HG02852 (cell line): Measurements from ENCODE around the gene MCOLN3.
"Not testable (repeated sequence)": the region's sequence is repeated elsewhere in the genome, so short reads cannot be mapped to it uniquely, and the experiment has no call there.

Experiments used
- ATAC-seq: cut with Tn5 transposase; IDR thresholded peaks from one replicate; pipeline ENCODE4 v1.9.1; 2021; ENCODE audit warnings: mild to moderate bottlenecking, moderate library complexity; ENCODE audit not compliant: unreplicated experiment

The MCOLN3 gene

DNA sequence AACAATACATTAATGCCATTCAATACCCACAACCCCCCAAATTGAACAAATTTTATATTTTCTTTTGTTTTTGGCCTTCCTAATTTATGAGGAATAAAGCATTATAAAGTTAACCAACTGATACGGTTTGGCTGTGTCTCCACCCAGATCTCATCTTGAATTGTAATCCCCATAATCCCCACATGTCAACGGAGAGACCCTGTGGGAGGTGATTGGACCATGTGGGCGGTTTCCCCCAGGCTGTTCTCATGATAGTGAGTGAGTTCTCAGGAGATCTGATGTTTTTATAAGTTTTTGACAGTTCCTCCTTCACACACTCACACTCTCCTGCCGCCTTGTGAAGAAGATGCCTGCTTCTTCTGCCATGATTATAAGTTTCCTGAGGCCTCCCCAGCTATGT is 6.4 kb upstream of the MCOLN3 start:
- ATAC-seq, result no peak

DNA sequence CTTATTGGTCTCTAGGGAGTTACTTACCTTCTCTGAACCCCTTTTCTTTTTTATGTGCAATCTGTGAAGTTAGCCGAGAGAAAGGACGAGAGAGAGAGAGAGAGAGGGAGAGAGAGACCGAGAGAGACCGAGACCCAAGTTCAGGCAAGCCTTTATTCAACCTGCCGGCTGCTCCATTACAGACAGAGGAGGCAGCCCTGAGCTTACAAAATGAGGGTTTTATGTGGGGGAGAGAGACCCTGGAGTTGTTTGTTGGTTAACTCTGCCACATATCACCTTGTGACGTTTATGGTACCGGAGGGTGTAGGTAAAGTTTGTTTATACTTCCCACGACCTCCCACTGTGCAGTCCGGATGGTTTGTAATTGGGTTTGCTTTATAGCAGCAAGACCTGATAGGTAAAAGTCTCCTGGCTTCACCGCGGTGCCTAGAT is 1.5 kb upstream of the MCOLN3 start:
- no peak for ATAC-seq

DNA sequence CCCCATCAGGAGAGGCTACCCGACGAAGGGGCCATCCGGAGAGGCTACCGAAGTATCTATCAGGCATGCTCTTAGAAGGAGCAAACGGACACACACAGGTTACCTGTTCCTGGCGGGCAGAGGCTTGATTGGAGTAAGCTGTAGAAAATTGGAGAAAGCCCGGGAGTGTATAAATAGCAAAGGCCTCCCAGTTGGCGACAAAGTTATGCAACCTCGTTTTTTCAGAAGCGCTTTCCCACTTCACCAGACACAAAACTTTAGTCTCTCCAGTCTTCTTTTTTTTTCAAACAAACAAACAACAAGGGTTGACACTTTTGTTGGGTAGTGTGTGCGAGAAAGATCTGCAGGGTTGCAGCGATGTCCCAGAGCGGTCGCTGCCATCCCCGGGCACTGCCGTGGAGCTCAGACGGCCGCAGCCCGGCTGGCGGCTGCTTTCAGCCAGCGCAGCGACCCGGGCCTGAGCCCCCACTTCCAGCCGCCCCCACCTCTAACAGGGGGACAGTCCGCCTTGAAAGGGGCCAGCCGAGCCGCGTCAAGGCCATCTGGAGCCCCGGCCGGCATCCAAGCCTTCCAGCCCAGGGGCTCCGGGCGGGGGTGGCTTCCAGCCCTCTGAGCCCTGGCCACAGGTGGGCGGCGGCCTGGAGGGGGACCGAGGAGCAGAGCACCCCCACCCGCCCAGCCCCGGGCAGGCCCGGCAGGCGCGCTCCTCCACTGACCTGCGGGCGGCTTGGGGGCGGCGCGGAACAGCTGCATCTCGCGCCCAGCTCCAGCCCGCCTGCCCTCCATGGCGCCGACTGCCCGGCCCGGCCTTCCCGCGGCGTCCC is 616 bp downstream of the MCOLN3 start:
- ATAC-seq, result peak; percentile 59

DNA sequence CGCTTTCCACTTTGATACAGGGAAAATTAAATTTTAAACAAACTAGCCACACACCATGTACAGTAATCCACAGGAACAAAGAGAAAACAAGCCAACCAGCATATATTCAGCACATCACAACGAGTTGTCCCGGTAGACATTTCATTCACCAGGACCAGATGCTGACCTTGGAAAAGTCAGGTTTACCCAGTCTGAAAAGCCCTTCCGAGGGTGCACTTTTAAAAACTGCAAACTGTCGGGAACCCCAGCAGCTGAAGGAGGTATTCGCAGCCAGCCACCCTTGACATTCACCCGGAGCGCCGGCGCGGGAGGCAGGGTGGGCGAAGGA is 1.2 kb downstream of the MCOLN3 start:
- no peak for ATAC-seq

DNA sequence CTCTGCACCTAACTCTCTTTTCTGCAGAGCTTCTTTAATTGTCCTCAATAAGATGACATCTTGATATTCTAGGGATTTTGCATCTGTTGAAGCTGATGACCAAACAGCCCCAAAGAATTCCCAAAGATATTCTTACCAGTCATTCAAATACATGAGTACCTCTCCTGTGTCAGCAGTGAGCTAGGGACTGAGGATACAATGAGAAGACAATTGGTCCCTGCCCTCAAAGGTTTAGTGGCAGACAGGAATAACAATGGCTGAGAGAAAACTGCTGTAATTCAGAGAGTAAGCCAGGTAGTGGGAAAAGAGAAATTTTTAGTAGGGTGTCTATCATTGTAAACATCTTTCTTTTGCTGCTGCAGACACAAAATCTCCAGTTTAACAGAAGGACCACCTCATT is 5.9 kb downstream of the MCOLN3 start:
- ATAC-seq, result no peak

DNA sequence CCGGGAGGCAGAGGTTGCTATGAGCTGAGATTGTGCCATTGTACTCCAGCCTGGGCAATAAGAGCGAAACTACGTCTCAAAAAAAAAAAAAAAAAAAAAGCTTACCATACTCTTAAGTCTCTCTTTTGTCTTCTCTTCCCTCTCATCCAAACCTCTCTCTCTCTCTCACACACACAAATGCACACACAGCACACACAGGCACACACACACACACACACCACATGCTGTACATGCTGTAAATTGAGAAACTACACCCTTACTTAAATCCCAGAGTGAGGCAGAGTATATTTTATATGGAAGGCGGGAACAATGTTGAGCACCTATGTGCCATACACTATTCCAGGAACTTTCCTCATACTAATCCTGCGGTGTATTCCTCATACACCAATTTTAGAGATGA is 6.5 kb downstream of the MCOLN3 start:
- no peak for ATAC-seq

DNA sequence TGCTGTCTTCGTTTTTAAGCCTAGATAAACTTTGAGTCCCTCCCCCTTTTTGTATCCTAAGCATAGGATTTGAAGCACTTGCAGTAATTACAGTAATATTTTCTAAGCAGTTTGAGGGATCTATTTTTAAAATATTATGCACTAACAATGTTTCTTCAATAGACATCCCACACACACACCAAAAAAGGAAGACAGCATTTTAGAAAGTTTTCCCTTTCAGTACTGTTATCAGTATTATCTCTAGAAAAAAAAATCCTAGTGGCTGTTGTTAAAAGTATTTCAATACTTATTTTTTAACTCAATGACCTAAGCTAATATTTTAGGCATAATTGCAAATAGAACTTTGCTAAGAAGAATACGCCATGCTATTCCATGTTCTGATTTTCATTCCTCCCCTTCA is 15.1 kb downstream of the MCOLN3 start:
- ATAC-seq, result no peak

DNA sequence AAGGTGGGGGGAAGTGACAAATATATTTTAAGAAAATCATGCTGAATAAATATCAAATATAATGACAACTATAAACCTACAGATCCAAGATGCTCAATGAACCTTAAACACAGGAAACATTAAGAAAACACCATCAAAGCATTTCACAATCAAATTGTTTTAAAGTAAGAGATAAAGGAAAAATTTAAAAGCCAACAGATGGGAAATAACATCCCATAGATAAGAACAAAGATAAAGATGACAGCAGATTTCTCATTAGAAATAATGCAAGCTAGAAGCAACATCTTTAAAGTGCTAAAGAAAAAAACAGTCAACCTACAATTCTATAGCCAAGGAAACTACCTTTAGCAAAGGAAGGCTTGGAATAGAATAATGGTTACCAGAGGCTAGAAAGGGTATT is 17.8 kb downstream of the MCOLN3 start:
- ATAC-seq, result no peak

DNA sequence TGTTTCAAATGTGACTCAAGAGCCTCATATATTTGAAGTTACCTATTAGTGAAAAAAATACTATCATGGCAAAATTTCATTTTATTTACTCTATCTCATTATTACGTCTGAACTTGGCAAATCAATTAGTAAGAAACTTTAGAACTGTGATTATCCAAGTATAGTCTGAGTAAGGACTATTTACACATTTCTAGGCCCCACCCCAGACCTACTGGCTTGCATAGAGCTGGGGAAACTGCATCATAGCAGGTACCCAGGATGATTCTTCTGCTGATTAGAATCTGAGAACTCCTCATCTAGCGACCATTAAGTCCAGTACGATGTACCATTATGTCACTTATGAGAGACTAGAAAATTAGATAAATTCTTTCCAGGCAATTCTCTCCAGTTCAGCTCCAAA is 20.1 kb downstream of the MCOLN3 start:
- no peak for ATAC-seq

DNA sequence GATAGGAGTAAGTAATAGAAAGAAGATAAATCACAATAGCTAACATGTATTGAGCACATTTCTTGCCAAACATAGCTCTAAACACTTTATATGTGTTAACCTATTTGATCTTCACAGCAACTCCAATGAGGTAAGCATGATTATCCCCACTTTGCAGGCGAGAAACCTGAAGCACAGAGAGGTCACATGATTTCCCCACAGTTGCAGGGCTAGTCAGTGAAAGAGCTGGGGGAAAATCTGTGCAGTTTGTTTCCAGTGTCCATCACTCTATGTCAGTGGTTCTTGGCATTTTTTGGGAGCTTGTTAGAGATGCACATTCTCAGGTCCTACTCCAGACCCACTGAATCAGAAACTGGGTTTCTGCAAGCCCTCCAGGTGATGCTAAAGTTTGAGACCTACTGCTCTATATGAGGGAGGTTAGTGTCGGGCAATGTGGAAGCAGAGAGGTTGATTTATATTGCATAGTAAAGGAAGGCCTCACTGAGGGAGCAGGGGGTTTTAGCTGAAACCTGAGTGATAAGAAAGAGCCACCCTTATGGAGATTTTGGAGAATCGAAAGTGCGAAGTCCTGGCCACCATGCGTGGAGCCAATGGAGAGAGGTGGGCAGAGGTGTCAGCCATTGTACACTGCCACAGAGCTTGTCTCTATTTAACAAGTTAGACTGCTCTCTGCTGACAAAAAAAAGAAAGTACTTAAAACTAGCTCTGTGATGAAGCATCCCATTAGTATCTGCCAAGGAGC is 20.9 kb downstream of the MCOLN3 start:
- ATAC-seq, result peak; percentile 83

DNA sequence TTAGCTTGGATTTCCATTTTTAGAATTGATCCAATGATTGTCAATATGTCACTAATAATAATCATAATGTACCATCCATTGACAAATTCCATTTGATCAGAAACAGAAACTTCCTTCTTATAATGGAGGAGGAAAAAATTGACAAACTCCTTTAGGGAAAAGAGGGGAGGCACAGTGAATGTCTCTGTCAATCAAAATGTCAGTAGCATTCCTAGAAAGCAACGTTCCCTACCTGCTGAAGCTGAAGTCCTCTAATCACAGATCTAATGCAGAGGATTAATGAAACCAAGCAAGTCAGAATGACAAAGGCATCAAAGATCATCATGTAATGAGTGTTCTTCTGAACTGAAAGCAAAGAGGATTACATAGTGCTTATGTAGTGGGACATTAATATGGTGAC is 22.4 kb downstream of the MCOLN3 start:
- ATAC-seq, result no peak

DNA sequence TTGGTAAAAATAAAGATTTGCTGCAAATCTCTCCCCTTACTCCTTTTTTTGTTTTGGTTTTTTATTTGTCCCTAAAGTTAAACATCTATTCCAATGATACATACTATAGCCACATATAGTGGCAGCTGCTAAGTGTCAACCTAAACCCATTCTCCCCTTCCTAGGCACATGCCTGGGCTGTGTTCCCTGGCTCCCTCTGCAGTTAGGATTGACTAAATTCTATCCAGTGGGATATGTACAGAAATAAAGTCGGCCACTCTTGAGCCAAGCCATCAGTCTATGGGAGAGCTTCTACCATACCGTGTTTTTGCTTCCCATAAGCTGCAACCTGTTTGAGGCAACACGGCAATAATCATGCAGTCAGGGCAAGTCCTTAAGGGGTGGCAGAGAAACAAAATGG is 23.6 kb downstream of the MCOLN3 start:
- no peak for ATAC-seq

DNA sequence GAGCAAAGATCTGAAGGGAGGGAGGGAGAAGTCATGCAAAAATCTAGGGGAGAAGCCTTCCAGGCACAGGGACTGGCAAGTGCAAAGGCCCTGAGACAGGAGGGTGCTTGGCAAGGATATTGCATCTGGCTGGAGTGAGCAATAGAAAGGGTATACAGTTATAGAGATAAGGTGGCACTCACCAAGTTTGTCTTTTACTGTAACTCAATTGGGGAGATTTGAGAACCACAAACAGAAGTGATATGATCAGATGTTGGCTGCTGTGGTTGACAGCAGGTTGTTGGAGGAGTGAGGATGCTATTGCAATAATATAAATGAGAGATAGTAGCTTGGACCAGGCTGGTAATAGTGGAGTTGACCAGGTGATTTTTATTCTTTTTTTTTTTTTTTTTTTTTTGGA is 25.6 kb downstream of the MCOLN3 start:
- ATAC-seq, result no peak

DNA sequence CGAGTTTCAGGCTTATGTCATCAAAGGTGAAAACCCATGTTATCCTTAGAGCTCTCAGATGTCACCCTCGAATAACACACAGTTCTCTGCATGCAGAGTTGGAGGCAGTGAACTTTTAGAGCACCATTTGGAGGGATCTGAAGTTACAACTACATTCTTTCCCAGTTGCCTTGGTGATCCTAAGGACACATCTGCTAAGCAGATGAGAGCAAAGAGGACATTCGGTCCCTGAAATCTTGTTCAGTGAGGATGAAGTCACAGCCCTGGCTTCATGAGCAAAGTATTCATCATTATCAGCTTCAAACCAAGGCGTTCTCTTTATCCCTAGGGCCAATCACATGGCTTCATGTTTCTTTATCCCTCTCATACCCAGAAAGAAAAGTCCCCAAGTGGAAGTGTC is 28.3 kb downstream of the MCOLN3 start:
- no peak for ATAC-seq

DNA sequence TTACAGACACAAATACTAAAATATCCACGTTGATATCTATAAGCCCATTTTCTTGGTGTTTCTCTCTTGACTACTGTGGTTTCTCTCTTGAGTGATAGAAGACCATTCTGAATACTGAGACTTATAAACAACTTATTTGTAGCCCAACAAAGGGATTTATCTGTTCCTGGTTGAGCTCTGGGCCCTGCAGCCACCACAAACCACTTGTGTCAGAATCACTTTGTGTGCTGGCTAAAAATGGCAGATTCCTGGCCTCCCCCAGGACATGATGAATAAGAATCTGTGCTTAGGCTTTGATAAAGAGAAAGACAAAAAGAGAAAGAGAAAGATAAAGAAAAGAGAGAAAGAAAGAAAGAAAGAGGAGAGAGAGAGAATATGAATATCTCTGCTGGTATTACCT is 32.5 kb downstream of the MCOLN3 start:
- ATAC-seq, result no peak

DNA sequence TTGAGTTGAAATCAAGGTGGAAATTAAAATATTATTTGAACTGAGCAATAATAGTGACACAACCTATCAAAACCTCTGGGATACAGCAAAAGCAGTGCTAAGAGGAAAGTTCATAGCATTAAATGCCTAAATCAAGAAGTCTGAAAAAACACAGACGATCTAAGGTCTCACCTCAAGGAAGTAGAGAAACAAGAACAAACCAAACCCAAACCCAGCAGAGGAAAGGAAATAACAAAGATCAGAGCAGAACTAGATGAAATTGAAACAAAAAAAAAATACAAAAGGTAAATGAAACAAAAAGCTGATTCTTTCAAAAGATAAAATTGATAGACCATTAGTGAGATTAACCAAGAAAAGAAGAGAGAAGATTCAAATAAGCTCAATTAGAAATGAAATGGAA is 42.7 kb downstream of the MCOLN3 start:
- not testable (repeated sequence) for ATAC-seq

DNA sequence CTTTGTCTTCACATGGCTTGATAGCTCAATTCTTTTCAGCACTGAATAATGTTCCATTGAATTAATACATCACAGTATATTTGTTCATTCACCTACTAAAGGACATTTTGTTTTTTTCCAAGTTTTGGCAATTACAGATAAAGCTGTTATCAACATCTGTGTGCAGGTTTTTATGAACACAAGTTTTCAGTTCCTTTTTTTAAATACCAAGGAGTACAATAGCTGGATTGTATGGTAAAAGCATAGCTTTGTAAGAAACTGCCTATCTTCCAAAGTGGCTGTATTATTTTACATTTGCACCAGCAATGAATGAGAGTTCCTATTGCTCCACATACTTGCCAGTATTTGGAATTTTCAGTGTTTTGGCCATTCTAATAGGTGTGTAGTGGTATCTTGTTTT is 46.6 kb downstream of the MCOLN3 start:
- no peak for ATAC-seq

DNA sequence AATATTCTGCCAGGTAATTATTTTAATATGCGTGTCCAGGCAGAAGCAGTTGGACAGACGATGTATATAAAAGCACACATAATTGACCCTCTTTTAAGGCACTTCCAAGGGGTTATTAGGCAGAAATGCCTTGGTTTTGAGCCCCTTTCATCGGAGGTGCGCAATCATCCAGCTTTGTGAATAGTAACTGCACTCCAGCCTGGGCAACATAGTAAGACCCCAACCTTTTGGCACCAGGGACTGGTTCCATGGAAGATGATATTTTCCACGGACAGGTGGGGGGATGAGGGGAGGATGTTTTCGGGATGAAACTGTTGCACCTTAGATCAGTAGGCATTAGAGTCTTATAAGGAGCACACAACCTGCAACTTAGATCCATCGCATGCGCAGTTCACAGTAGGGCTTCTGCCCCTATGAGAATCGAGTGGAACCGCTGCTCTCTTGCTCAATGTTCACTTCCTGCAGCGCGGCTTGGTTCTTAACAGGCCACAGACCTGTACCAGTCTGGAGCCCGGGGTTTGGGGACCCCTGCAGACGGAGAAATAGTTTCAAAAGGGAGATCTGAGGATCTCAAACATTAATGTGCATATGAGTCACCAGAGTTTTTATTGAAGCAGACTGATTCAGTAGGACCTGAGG is 49.5 kb downstream of the MCOLN3 start:
- ATAC-seq, result peak; percentile 14

DNA sequence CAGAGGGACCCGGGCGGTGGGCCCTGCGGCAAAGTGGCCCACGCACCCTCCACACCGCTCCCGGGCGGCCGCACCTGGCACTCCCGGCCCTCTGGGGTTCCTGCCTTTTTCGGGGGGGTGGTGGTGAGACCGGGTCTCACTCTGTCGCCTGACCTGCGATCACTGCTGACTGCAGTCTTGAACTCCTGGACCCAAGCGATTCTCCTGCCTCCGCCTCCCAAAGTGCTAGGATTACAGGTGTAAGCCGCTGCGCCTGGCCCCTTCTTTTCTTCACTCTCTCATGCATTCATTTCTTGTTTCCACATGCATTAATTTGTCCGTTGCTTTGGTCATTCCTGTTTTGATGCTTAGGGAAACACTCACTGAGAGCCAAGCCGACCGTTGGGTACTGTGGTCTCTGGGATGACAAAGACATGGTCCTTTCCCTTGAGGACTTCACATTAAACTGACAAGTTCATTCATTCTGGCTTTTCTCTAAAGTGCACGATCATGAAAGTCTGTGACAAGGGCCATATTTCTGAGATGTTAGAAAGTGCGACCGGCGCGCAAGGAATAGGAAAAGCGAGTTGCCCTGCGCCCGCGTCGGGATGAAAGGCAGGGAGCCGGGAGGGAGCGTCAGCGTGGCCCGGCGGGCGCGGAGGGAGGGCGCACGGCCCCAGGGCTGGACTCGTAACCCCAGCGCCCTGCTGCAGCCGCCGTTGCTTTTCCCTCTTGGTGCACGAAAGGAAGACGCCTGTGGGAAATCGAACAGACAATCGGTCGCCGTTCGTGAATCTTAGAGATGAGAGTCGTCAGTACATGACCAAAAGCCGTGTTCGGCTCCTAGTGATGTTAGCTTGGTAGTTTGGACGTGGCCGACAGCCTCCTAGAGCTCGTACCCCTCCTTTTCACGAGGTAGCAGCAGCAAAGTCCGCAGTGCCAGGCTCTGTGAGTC is 50.4 kb downstream of the MCOLN3 start:
- ATAC-seq, result no peak

DNA sequence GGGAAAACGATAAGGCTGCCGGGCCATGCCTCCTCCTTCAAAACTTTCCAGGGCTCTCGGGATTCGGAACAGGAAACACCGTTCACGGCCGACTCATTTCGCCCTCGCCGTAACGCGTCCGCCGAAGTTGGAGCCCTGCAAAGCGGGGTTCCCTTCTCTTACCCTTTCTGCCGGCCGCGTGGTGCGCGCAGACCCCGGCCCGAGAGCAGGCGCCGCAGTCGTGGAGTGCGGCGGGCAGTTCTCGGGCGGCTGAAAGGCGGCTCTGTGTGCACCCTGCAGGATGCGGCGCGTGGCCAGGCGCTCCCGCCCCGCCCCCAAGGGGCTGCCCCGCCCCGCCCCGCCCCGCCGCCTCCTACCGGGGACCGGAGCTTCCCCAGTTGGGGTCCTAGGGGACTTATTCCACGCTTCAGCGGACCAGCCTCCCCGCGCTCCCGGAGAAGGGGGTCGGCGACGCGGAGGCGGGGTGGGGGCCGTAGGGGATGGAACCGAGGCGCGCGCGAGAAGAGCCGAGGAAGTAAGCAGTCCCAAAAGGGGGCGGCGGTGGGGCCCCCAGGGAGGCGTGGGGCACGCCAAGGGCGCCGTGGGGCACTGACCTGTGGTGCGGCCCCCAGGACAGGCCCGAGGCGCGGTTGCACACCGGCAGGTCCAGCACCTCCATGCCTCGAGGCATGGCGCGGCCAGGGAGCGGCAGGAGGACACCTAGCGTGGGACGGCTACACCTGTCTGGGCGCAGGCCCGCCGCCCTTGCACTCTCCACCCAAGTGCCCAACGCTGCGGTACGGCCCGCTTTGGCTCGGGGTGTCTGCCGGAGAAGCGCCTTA is 51.2 kb downstream of the MCOLN3 start, which contains the start of gene MCOLN2:
Gene MCOLN2, minus strand, starts transcription at position 268 of the 821 bp plus-strand sequence. Its CDS starts 241 bp downstream, at position 27.
- ATAC-seq, result peak; percentile 53
